ENCODE measurements around the gene ARAP3. TPM values are rescaled to one million over a fixed set of nuclear protein-coding genes. Genes with fewer than 3 reads are reported as not detected.

The ARAP3 gene
- total RNA-seq, 1 experiment from 2014 or later: 27.6 TPM

DNA sequence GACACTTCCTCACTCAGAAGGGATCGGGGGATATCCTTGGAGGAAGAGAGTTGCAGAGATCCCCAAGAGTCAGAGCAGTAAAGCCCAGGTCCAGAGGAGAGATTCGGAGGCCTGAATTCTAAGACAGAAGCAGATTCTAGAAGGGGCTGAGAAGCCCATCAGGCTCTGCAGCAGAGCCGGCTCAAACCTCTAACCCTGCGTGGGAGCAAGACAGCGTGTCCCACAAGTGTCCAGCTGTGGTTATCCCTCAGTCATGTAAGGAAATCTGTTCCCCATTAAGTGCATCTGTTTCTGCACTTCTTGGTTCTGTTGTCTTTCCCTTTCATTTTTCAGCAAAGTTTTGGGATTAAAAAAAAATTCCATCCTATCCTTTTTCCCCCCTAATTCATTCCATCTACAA, 58.4 kb downstream of the ARAP3 start:
- peak overlapping the region in 1 of 2 experiments; percentile 54; a peak in 3 of 5 replicates for H3K4me3 Mint-ChIP-seq
- peaks cover 26 to 68% (median 67%) of the 10 kb centered on the region in 3 experiments; a peak in 6 of 7 replicates for H3K36me3 Mint-ChIP-seq (ENCODE audit: insufficient read depth in 1 of 3, low read depth in 3 of 3)
- Histone ChIP-seq H3K18ac (ENCODE audit: insufficient read length, low read depth, low read length) (no peak overlapping the region), H4K20me1 (ENCODE audit: control insufficient read depth, insufficient read depth, insufficient read length) (no peaks in the 10 kb centered on the region), H3K79me2 (ENCODE audit: insufficient read depth, low read length) (no peaks in the 10 kb centered on the region), H3K27me3 (ENCODE audit: insufficient read depth, low read length) (no peaks in the 10 kb centered on the region), H3K23me2 (ENCODE audit: insufficient read length, low read depth, low read length, poor library complexity, severe bottlenecking) (no peaks in the 10 kb centered on the region), H4K91ac (ENCODE audit: insufficient read length, low read depth, low read length) (no peak overlapping the region), H4K8ac (replicated peaks; ENCODE audit: insufficient read length, low read depth, low read length) (no peak overlapping the region), H3K9ac (ENCODE audit: extremely low read depth, insufficient read length, low read length) (no peak overlapping the region), H3K27ac (ENCODE audit: insufficient read length, low read depth, low read length) (no peak overlapping the region), H3K9me3 (ENCODE audit: control insufficient read depth, low read depth, low read length) (no peaks in the 10 kb centered on the region), H4K5ac (ENCODE audit: insufficient read length, low read depth, low read length) (no peak overlapping the region), H3K14ac (ENCODE audit: insufficient read depth, low read length) (no peak overlapping the region), H2AK5ac (ENCODE audit: insufficient read length, low read length) (no peak overlapping the region), H3K23ac (ENCODE audit: insufficient read length, low read depth, low read length) (no peak overlapping the region), H2BK12ac (ENCODE audit: insufficient read length, low read depth, low read length) (no peak overlapping the region), H3T11ph (ENCODE audit: low read length) (no peak overlapping the region), H2BK5ac (ENCODE audit: insufficient read length, low read length) (no peak overlapping the region), H3K4me1 (ENCODE audit: insufficient read depth, low read length) (no peaks in the 10 kb centered on the region), H3K56ac (ENCODE audit: insufficient read length, low read depth, low read length) (no peak overlapping the region), H2BK15ac (ENCODE audit: low read depth, low read length) (no peak overlapping the region), H2BK120ac (ENCODE audit: low read depth, low read length, poor library complexity, severe bottlenecking) (no peak overlapping the region), H3K4me2 (ENCODE audit: insufficient read depth, insufficient read length, low read length) (no peak overlapping the region), H3K4ac (ENCODE audit: low read depth, low read length) (no peak overlapping the region), H2BK20ac (ENCODE audit: low read depth, low read length, poor library complexity, severe bottlenecking) (no peak overlapping the region), H3K79me1 (ENCODE audit: insufficient read depth, low read depth, low read length, poor library complexity, severe bottlenecking) (no peaks in the 10 kb centered on the region), H2AFZ (ENCODE audit: low read length) (no peak overlapping the region)
- H3K27me3 Mint-ChIP-seq (ENCODE audit: low read depth): no peaks in the 10 kb centered on the region
- peaks cover 11 to 13% of the 10 kb centered on the region in 2 experiments for H3K4me1 Mint-ChIP-seq
- WGBS (ENCODE audit: extremely low coverage, insufficient read length, low lambda C conversion rate): no CpG with 5 or more reads among the region's 5 CpGs
- H3K9me3 Mint-ChIP-seq: no peaks in the 10 kb centered on the region
- no peak for DNase-seq
- TF ChIP-seq, protein P1, sequence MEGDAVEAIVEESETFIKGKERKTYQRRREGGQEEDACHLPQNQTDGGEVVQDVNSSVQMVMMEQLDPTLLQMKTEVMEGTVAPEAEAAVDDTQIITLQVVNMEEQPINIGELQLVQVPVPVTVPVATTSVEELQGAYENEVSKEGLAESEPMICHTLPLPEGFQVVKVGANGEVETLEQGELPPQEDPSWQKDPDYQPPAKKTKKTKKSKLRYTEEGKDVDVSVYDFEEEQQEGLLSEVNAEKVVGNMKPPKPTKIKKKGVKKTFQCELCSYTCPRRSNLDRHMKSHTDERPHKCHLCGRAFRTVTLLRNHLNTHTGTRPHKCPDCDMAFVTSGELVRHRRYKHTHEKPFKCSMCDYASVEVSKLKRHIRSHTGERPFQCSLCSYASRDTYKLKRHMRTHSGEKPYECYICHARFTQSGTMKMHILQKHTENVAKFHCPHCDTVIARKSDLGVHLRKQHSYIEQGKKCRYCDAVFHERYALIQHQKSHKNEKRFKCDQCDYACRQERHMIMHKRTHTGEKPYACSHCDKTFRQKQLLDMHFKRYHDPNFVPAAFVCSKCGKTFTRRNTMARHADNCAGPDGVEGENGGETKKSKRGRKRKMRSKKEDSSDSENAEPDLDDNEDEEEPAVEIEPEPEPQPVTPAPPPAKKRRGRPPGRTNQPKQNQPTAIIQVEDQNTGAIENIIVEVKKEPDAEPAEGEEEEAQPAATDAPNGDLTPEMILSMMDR (conservative IDR thresholded peaks at IDR 0.05): no peak
- peak overlapping the region; percentile 13 to 68 (median 39); a peak in 3 of 7 replicates for H3K27ac Mint-ChIP-seq

All from H9 (cell line).